HEK293 (cell line): ENCODE measurements around the gene NME8.

Source experiments
- ATF2 ChIP-seq: fragments of 450-650 bp; formaldehyde crosslinking; IDR thresholded peaks from 2 replicates; pipeline ENCODE4 v1.5.1; 2016; ENCODE audit warnings: missing biosample characterization, missing genetic modification characterization, low read depth
- KLF16 ChIP-seq: fragments of 450-650 bp; formaldehyde crosslinking; IDR thresholded peaks from 2 replicates; pipeline ENCODE4 v1.5.1; 2017; ENCODE audit warnings: missing biosample characterization, missing genetic modification characterization
- PRDM6 ChIP-seq: fragments of 450-650 bp; formaldehyde crosslinking; IDR thresholded peaks from 2 replicates; pipeline ENCODE4 v1.5.1; 2017; ENCODE audit warnings: missing biosample characterization, missing genetic modification characterization
- SP2 ChIP-seq: fragments of 450-650 bp; formaldehyde crosslinking; IDR thresholded peaks from 2 replicates; pipeline ENCODE4 v1.5.1; 2016; ENCODE audit warnings: missing biosample characterization, missing genetic modification characterization
- ZBTB10 ChIP-seq: fragments of 450-650 bp; formaldehyde crosslinking; IDR thresholded peaks from 2 replicates; pipeline ENCODE4 v1.5.1; 2016; ENCODE audit warnings: missing biosample characterization, missing genetic modification characterization
- ZBTB11 ChIP-seq: fragments of 450-650 bp; formaldehyde crosslinking; conservative IDR thresholded peaks from 2 replicates; pipeline ENCODE4 v1.5.1; 2016; ENCODE audit warnings: low read depth, missing biosample characterization, missing genetic modification characterization
- ZBTB26 ChIP-seq: fragments of 450-650 bp; formaldehyde crosslinking; optimal IDR thresholded peaks from 2 replicates; pipeline ENCODE3; 2016; ENCODE audit warnings: missing biosample characterization, mild to moderate bottlenecking, missing genetic modification characterization
- ZBTB49 ChIP-seq: fragments of 450-650 bp; formaldehyde crosslinking; IDR thresholded peaks from 2 replicates; pipeline ENCODE4 v1.5.1; 2016; ENCODE audit warnings: missing biosample characterization, missing genetic modification characterization, low read depth
- ZBTB7A ChIP-seq: fragments of 450-650 bp; formaldehyde crosslinking; IDR thresholded peaks from 2 replicates; pipeline ENCODE4 v1.5.1; 2016; ENCODE audit warnings: low read depth, missing biosample characterization, missing genetic modification characterization
- ZNF211 ChIP-seq: fragments of 450-650 bp; formaldehyde crosslinking; IDR thresholded peaks from 2 replicates; pipeline ENCODE4 v1.5.1; 2016; ENCODE audit warnings: low read depth, missing biosample characterization, missing genetic modification characterization
- ZNF621 ChIP-seq: fragments of 450-650 bp; formaldehyde crosslinking; IDR thresholded peaks from 2 replicates; pipeline ENCODE4 v1.5.1; 2017; ENCODE audit warnings: missing biosample characterization, missing genetic modification characterization
- ZSCAN18 ChIP-seq: fragments of 450-650 bp; formaldehyde crosslinking; IDR thresholded peaks from 2 replicates; pipeline ENCODE4 v1.5.1; 2016; ENCODE audit warnings: missing biosample characterization, missing genetic modification characterization
- TF ChIP-seq, protein P1 (sequence below): fragments of 450-650 bp; formaldehyde crosslinking; IDR thresholded peaks from 2 replicates; pipeline ENCODE4 v1.5.1; 2016; ENCODE audit warnings: missing biosample characterization, missing genetic modification characterization

GRCh38 chr7:37943905-37944736 is 95.7 kb downstream of the NME8 start:
- TF ChIP-seq ZBTB7A (tag by site-specific recombination) (no peak), KLF16 (tag by site-specific recombination) (no peak), SP2 (tag by site-specific recombination) (no peak), ZBTB10 (tag by site-specific recombination) (no peak), ZBTB26 (no peak), ZBTB11 (tag by site-specific recombination) (no peak), PRDM6 (tag by site-specific recombination) (no peak), ZNF211 (tag by site-specific recombination) (no peak), ZBTB49 (tag by site-specific recombination) (no peak), ZNF621 (no peak), ATF2 (tag by site-specific recombination) (no peak), ZSCAN18 (tag by site-specific recombination) (no peak)
- TF ChIP-seq, protein P1, sequence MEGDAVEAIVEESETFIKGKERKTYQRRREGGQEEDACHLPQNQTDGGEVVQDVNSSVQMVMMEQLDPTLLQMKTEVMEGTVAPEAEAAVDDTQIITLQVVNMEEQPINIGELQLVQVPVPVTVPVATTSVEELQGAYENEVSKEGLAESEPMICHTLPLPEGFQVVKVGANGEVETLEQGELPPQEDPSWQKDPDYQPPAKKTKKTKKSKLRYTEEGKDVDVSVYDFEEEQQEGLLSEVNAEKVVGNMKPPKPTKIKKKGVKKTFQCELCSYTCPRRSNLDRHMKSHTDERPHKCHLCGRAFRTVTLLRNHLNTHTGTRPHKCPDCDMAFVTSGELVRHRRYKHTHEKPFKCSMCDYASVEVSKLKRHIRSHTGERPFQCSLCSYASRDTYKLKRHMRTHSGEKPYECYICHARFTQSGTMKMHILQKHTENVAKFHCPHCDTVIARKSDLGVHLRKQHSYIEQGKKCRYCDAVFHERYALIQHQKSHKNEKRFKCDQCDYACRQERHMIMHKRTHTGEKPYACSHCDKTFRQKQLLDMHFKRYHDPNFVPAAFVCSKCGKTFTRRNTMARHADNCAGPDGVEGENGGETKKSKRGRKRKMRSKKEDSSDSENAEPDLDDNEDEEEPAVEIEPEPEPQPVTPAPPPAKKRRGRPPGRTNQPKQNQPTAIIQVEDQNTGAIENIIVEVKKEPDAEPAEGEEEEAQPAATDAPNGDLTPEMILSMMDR (tag by site-specific recombination): no peak
